Heart right ventricle (tissue), 16 donors: Measurements from ENCODE around the gene TBCA. TPM values are rescaled to one million over a fixed set of nuclear protein-coding genes. Genes with fewer than 3 reads are reported as not detected.

Source experiments
- ATAC-seq, 8 donors: fragments of 200-7000 bp; cut with Tn5 transposase; one replicate each; pipeline ENCODE4 v1.9.1; 2020; ENCODE audit warnings: mild to moderate bottlenecking in 8 of 8, moderate library complexity in 8 of 8, moderate number of reproducible peaks in 1 of 8
- DNase-seq, 2 donors: peaks; one replicate each; pipeline ENCODE4 v3.0.0-alpha.2; 2020
- H3K27ac ChIP-seq, 10 donors: fragments of 200-600 bp; sonication (generic) in 2 of 10; one replicate each; pipeline versions ENCODE4 v1.5.0 to v1.8.0; 2020 to 2022; ENCODE audit warnings: mild to moderate bottlenecking in 3 of 10
- H3K27me3 ChIP-seq, 7 donors: fragments of 200-600 bp; one replicate each; pipeline ENCODE4 v1.8.0; 2021 to 2022; ENCODE audit warnings: mild to moderate bottlenecking in 2 of 7
- H3K36me3 ChIP-seq, 9 donors: fragments of 200-600 bp; sonication (generic) in 1 of 9; one replicate each; pipeline versions ENCODE4 v1.5.0 to v1.8.0; 2020 to 2022; ENCODE audit warnings: mild to moderate bottlenecking in 2 of 9
- H3K4me1 ChIP-seq, 9 donors: fragments of 200-600 bp; sonication (generic) in 1 of 9; one replicate each; pipeline versions ENCODE4 v1.5.0 to v1.8.0; 2020 to 2022; ENCODE audit warnings: mild to moderate bottlenecking in 4 of 9
- H3K4me3 ChIP-seq, 10 donors: fragments of 200-600 bp; sonication (generic) in 2 of 10; one replicate each; pipeline versions ENCODE4 v1.5.0 to v1.8.0; 2020 to 2022; ENCODE audit warnings: mild to moderate bottlenecking in 7 of 10, moderate library complexity in 2 of 10
- H3K9me3 ChIP-seq, 11 donors: fragments of 200-600 bp in 10 of 11; sonication (generic) in 2 of 11; one replicate each; pipeline versions ENCODE4 v1.5.0 to v1.8.0; 2013 to 2022; ENCODE audit warnings: mild to moderate bottlenecking in 2 of 11, control low read depth in 1 of 11, moderate library complexity in 1 of 11
- CTCF ChIP-seq, 9 donors: fragments of 200-600 bp; sonication (generic) in 2 of 9; IDR thresholded peaks; one replicate each; pipeline versions ENCODE4 v1.5.0 to v1.8.0; 2021 to 2022; ENCODE audit warnings: antibody characterized with exemption in 9 of 9, mild to moderate bottlenecking in 5 of 9, moderate library complexity in 1 of 9
- WGBS, 2 donors: extraction: QIAGEN DNeasy Blood & Tissue Kit; methylation state at CpG; one replicate each; pipeline ENCODE4 v1.1.7; 2013; ENCODE audit warnings: inconsistent platforms in 1 of 2; 5-methylcytosine and 5-hydroxymethylcytosine counted together
- intact Hi-C, 10 donors: fragments of 100-400 bp; cut with DNase I; formaldehyde crosslinking; loops; one replicate each; pipeline versions ENCODE4 v1.11.1 to v1.14.2; 2022
- polyA plus RNA-seq, 2 donors: library from polyadenylated mRNA; stranded (reverse); fragments of 200-250 nt; gene quantifications; one replicate each; pipeline ENCODE4 v1.2.3, GENCODE V29; 2013
- total RNA-seq, 10 donors: library from RNA; stranded (reverse); fragmentation: NEBNext Ultra II Directional in 3 of 10; extraction: Animal tissue kit (Norgen Biotek cat#: 25700) in 3 of 10; gene quantifications; one replicate each; pipeline versions ENCODE4 v1.2.1 to v1.2.4, GENCODE V29; 2021 to 2023
- donor health status: Arrhythmogenic right ventricular cardiomyopathy.
- donor health status: ischemic (EF 13 %, LVEDD 7.1; RV severe dilation, severe dysfunction).
- donor health status: healthy with polysubstance abuse.
- donor health status: DM: no; HTN: yes; CAD: no.
- donor health status: DM: no; HTN: no; CAD: no.
- donor health status: ischemic (EF 25% LVEDD 6.9; RV normal size, moderate dysfunction).
- donor health status: ischemic (EF 25% LVEDD 5.7; RV mildly dilated, moderate dysfunction).
- donor health status: healthy.
- donor health status: DM: yes; HTN: yes; CAD: no.
- donor health status: Ischemic cardiomyopathy.
- donor health status: ischemic (EF 35%, LVEDD 5.7; RV mildly dilated, moderate dysfunction).
- donor health status: nonischemic (EF 11% LVEDD 7.7; RV severe dilation, severe dysfunction).
- donor health status: DM: yes; HTN: yes; CAD: no.
- donor health status: PGD.
- donor health status: ischemic (EF 29% LVEDD 5.4; RV normal size, mild dysfunction).
- donor health status: nonischemic (EF 23%, LVEDD 6.1; RV moderate dilation, normal function).

Gene TBCA
- total and polyA plus RNA-seq, 12 donors, result 66.6 to 171 (median 147) TPM

GRCh38 chr5:77670526-77670925 is 105.6 kb downstream of the TBCA start:
- 61 to 65% methylated on average over 3 of the region's 3 CpGs for WGBS, 2 donors
- intact Hi-C loops, result no loop called here

GRCh38 chr5:77669677-77670076 is 106.5 kb downstream of the TBCA start:
- ATAC-seq, result no peak
- TF ChIP-seq CTCF (IDR thresholded peaks at IDR 0.05), result no peak
- H3K4me1 ChIP-seq, result no peaks in the 10 kb centered on the region
- intact Hi-C loops, result no loop called here
- peaks cover 0 to 4% (median 0%) of the 10 kb centered on the region in 11 donors for H3K9me3 ChIP-seq
- H3K36me3 ChIP-seq, result no peaks in the 10 kb centered on the region
- no peak overlapping the region for H3K4me3 ChIP-seq
- WGBS, 2 donors, result 38 to 48% methylated on average over 1 of the region's 1 CpG
- no peak overlapping the region for H3K27ac ChIP-seq
- no peak for DNase-seq
- H3K27me3 ChIP-seq, result peaks cover 0 to 79% (median 31%) of the 10 kb centered on the region in 7 donors

More at GRCh38 chr5:77670526-77670925, 105.6 kb downstream of the TBCA start:
- no peak for ATAC-seq
- Histone ChIP-seq H3K27ac (no peak overlapping the region), H3K36me3 (no peaks in the 10 kb centered on the region), H3K4me3 (no peak overlapping the region), H3K27me3 (peaks cover 0 to 73% (median 26%) of the 10 kb centered on the region in 7 donors), H3K9me3 (peaks cover 0 to 11% (median 4%) of the 10 kb centered on the region in 11 donors), H3K4me1 (no peaks in the 10 kb centered on the region)
- no peak for TF ChIP-seq CTCF (IDR thresholded peaks at IDR 0.05)
- no peak for DNase-seq

GRCh38 chr5:77663090-77663863 is 112.9 kb downstream of the TBCA start:
- 58 to 59% methylated on average over 7 of the region's 7 CpGs for WGBS, 2 donors
- intact Hi-C loops, result no loop called here

GRCh38 chr5:77662635-77663034 is 113.5 kb downstream of the TBCA start:
- Histone ChIP-seq H3K9me3 (peaks cover 0 to 2% (median 0%) of the 10 kb centered on the region in 11 donors), H3K27me3 (peaks cover 0 to 79% (median 37%) of the 10 kb centered on the region in 7 donors), H3K4me1 (peaks cover 0 to 4% (median 0%) of the 10 kb centered on the region in 9 donors), H3K36me3 (no peaks in the 10 kb centered on the region), H3K4me3 (no peak overlapping the region), H3K27ac (no peak overlapping the region)
- intact Hi-C loops, result no loop called here
- ATAC-seq, result no peak
- TF ChIP-seq CTCF (IDR thresholded peaks at IDR 0.05), result no peak
- no peak for DNase-seq

More at GRCh38 chr5:77663090-77663863, 112.9 kb downstream of the TBCA start:
- no peak for TF ChIP-seq CTCF (IDR thresholded peaks at IDR 0.05)
- Histone ChIP-seq H3K27me3 (peaks cover 0 to 79% (median 44%) of the 10 kb centered on the region in 7 donors), H3K9me3 (no peaks in the 10 kb centered on the region), H3K36me3 (no peaks in the 10 kb centered on the region), H3K4me1 (peaks cover 0 to 4% (median 0%) of the 10 kb centered on the region in 9 donors), H3K27ac (no peak overlapping the region), H3K4me3 (no peak overlapping the region)
- DNase-seq (peak in 1 of 2 donors; percentile 32), ATAC-seq (peak in 2 of 8 donors; percentile 70 to 79)
